BE2C (cell line): Measurements from ENCODE around the gene ACAD8.

Source experiments
- DNase-seq: peaks from one replicate; pipeline ENCODE4 v3.0.0-alpha.2; 2020
- H3K27me3 ChIP-seq: fragments of 250-450 bp; sonication (Bioruptor Pico); 2 replicates; pipeline ENCODE4 v1.5.1; 2020; ENCODE audit warnings: mild to moderate bottlenecking
- H3K36me3 ChIP-seq: fragments of 250-450 bp; sonication (Bioruptor Pico); 2 replicates; pipeline ENCODE4 v1.5.1; 2020; ENCODE audit warnings: mild to moderate bottlenecking
- H3K4me1 ChIP-seq: fragments of 250-450 bp; sonication (Bioruptor Pico); 2 replicates; pipeline ENCODE4 v1.5.1; 2020
- H3K4me3 ChIP-seq: 2 replicates; pipeline ENCODE4 v1.5.1; 2011; ENCODE audit warnings: low read depth, low read length
- H3K9me3 ChIP-seq: fragments of 250-450 bp; sonication (Bioruptor Pico); 2 replicates; pipeline ENCODE4 v1.5.1; 2020
- TF ChIP-seq, protein P1 (sequence below): IDR thresholded peaks from 2 replicates; pipeline ENCODE4 v1.5.1; 2012; ENCODE audit warnings: mild to moderate bottlenecking, low read depth, low read length

Gene ACAD8

DNA sequence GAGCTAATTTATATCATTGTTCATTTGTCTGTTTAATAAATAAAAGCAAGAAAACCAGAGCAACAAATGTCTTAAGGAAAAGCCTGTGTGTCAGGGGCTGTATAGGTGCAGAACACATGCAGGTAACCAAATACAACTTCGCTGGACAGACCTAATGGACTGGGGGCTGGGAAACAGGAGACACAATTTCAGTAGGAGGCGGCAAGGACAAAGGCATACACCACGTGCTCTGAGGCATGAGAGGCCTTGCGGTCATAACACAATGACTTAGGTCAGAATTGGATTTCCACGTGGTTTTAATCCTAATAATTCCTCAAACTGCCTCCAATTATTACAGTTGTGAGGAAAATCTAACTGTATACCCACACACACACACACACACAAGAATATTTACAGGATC is 14.1 kb downstream of the ACAD8 start:
- TF ChIP-seq, protein P1, sequence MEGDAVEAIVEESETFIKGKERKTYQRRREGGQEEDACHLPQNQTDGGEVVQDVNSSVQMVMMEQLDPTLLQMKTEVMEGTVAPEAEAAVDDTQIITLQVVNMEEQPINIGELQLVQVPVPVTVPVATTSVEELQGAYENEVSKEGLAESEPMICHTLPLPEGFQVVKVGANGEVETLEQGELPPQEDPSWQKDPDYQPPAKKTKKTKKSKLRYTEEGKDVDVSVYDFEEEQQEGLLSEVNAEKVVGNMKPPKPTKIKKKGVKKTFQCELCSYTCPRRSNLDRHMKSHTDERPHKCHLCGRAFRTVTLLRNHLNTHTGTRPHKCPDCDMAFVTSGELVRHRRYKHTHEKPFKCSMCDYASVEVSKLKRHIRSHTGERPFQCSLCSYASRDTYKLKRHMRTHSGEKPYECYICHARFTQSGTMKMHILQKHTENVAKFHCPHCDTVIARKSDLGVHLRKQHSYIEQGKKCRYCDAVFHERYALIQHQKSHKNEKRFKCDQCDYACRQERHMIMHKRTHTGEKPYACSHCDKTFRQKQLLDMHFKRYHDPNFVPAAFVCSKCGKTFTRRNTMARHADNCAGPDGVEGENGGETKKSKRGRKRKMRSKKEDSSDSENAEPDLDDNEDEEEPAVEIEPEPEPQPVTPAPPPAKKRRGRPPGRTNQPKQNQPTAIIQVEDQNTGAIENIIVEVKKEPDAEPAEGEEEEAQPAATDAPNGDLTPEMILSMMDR = no peak
- H3K4me1 ChIP-seq = no peaks in the 10 kb centered on the region
- no peak overlapping the region for H3K4me3 ChIP-seq
- peaks cover 12% of the 10 kb centered on the region; the same call in 1 of the 2 replicates for H3K27me3 ChIP-seq
- no peak for DNase-seq
- H3K36me3 ChIP-seq = no peaks in the 10 kb centered on the region
- no peaks in the 10 kb centered on the region for H3K9me3 ChIP-seq

DNA sequence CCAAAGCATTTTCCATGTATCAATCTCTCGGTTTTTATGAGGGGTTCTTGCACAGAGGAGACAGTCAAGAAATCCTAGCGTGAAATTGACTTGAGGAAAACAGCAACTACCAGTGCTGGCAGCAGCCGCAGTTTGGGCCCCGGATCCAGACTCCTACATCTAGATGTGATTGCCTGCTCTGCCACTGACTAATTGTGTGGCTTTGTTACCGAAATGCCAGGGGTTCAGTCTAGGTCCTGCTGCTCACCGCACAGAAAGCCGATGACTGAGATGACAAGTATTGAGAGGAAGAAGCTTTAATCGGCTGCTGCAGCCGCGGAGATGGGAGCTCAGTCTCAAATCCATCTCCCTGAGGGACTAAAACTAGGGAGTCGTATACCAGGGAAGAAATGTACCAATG is 14.6 kb downstream of the ACAD8 start:
- Histone ChIP-seq H3K4me3 (no peak overlapping the region), H3K4me1 (no peaks in the 10 kb centered on the region), H3K36me3 (no peaks in the 10 kb centered on the region), H3K9me3 (no peaks in the 10 kb centered on the region), H3K27me3 (peaks cover 17% of the 10 kb centered on the region)
- no peak for DNase-seq
- TF ChIP-seq, protein P1 = no peak

DNA sequence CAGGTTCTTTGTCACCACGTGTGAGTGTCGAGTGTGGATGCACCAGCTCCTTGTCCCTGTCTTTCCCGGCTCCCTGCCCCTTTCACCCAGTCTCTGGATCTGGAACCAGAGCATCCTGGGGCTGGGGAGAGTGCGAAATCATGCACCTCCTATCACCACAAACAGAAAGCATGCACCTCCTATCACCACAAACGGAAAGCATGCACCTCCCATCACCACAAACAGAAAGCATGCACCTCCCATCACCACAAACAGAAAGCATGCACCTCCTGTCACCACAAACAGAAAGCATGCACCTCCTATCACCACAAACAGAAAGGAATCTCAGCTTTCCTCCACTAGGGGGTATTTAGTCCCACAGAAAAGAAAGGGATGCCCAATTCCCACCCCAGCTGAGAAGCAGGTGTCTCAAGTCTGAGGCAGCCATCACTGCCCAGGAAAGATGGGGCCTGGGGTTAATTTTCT is 16.9 kb downstream of the ACAD8 start:
- Histone ChIP-seq H3K36me3 (no peaks in the 10 kb centered on the region), H3K9me3 (no peaks in the 10 kb centered on the region), H3K27me3 (peaks cover 40% of the 10 kb centered on the region), H3K4me1 (no peaks in the 10 kb centered on the region), H3K4me3 (no peak overlapping the region)
- TF ChIP-seq, protein P1 = peak; percentile 52
- DNase-seq = no peak

DNA sequence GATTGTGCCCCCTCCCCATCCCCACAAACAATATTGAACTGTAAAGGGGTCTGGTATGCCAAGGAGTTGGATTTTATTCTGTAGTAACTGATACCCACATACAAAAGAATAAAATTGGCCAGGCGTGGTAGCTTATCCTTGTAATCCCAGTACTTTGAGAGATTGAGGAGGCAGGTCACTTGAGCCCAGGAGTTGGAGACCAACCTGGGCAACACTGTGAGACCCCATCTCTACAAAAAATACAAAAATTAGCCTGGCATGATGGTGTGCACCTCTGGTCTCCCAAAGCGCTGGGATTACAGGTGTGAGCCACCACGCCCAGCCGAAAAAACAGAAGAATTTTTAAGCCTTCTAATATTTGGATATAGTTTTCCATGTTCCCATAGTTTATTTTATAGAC is 18.6 kb downstream of the ACAD8 start:
- Histone ChIP-seq H3K4me3 (no peak overlapping the region), H3K9me3 (no peaks in the 10 kb centered on the region), H3K27me3 (peaks cover 57% of the 10 kb centered on the region), H3K4me1 (no peaks in the 10 kb centered on the region), H3K36me3 (no peaks in the 10 kb centered on the region)
- TF ChIP-seq, protein P1 = no peak
- DNase-seq = no peak

DNA sequence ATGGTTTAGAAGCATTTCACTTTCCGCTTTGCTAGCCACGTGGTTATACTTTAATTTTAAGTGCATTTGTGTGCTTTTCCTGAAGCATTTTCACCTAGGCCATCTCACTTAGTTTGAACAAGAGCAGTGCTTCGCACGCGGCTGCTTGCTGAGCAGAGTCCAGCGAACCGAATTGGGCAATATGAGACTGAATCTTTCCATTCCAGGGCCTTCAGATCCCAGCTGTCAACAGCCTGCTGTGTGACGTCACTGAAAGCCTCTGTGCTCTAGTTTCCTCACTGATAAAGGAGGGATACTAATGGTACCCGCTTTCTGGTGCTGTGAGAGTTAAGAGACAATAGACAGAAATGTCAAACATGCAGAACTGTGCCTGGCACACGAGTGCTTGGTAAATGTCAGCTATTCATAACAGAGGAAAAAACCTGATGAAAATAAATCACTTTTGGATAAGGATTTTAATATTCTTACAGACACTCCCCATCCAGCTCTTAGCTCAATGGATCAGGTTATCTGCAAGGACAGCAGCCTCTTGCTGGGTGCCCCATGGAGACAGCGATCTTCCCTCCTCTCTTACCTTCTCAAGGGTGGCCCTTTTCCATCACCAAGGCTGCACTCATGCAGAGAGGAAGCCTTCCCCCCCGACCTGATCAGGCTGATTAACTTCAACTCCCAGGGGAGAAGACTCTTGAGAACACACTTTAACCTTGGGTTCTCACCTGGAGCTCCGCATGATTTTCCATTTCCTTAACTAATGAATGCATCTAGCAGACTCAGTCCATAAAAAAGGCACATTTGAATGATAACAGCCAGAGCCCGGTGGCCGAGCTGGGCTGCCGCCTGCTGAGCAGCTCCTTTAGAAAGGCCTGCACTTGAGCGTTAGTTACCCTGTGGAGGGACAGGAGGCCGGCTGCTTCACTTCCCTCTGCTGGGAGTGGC is 19.3 kb downstream of the ACAD8 start:
- no peaks in the 10 kb centered on the region for H3K4me1 ChIP-seq
- DNase-seq = no peak
- no peaks in the 10 kb centered on the region for H3K9me3 ChIP-seq
- TF ChIP-seq, protein P1 = no peak
- no peak overlapping the region for H3K4me3 ChIP-seq
- peaks cover 63% of the 10 kb centered on the region for H3K27me3 ChIP-seq
- H3K36me3 ChIP-seq = no peaks in the 10 kb centered on the region

DNA sequence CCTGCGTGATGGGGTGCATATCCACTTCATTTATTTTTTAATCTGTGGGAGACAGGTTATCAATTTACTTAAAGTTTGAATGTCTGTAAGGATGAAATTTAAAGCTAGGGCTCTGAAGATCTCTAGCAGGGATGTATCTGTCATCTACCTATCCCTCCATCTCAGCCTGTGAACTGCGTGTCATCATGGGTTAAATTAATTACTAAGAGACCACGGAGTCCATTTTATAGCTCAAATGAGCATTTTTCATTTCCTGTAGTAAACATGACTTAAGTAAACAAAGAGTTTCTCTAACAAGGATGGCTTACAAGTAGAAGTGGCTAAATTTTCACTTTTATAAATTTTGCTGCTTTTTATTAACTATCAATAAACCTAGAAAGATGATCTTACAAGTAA is 19.9 kb downstream of the ACAD8 start:
- H3K27me3 ChIP-seq = peaks cover 70% of the 10 kb centered on the region
- no peaks in the 10 kb centered on the region for H3K4me1 ChIP-seq
- H3K36me3 ChIP-seq = no peaks in the 10 kb centered on the region
- H3K4me3 ChIP-seq = no peak overlapping the region
- TF ChIP-seq, protein P1 = no peak
- no peaks in the 10 kb centered on the region for H3K9me3 ChIP-seq
- no peak for DNase-seq
